GM18951 (cell line): ENCODE data around the gene EMC1.
"Not testable (repeated sequence)": the region's sequence is repeated elsewhere in the genome, so short reads cannot be mapped to it uniquely, and the experiment has no call there.

Source experiments
- POLR2A ChIP-seq: IDR thresholded peaks from 4 replicates; pipeline ENCODE4 v1.6.1; 2011; ENCODE audit warnings: mild to moderate bottlenecking; ENCODE audit not compliant: insufficient read length, insufficient read depth; ENCODE audit errors: extremely low read depth
- in situ Hi-C: fragments of 300-500 bp; cut with MboI; formaldehyde crosslinking; loops from one replicate; pipeline ENCODE4 v1.12.0; 2022; ENCODE audit warnings: low sequenced_read_pairs, mixed read lengths, inconsistent platforms; ENCODE audit not compliant: unreplicated experiment

Gene EMC1

GRCh38 chr1:19220080-19220846 is 31.1 kb downstream of the EMC1 start:
- in situ Hi-C loops = no loop called here
- no peak for TF ChIP-seq POLR2A

- no peak for TF ChIP-seq POLR2A
- in situ Hi-C loops = no loop called here
Observed at GRCh38 chr1:19219451-19219850, 31.9 kb downstream of the EMC1 start.

- in situ Hi-C loops = not testable (repeated sequence)
Observed at GRCh38 chr1:19216585-19216984, 34.7 kb downstream of the EMC1 start.

GRCh38 chr1:19213580-19213979 is 37.7 kb downstream of the EMC1 start:
- no peak for TF ChIP-seq POLR2A
- in situ Hi-C loops = no loop called here

GRCh38 chr1:19212167-19212566 is 39.2 kb downstream of the EMC1 start:
- no peak for TF ChIP-seq POLR2A
- in situ Hi-C loops = no loop called here

GRCh38 chr1:19210772-19211549 is 40.4 kb downstream of the EMC1 start:
- in situ Hi-C loops = no loop called here
- TF ChIP-seq POLR2A = no peak

- in situ Hi-C loops = no loop called here
- TF ChIP-seq POLR2A = peak; percentile 90
Observed at GRCh38 chr1:19209990-19210771, 41.1 kb downstream of the EMC1 start, which contains the start of gene UBR4. Gene UBR4 (minus strand): TSS chr1:19210266. CDS start chr1:19210248, 18 bp downstream.

- TF ChIP-seq POLR2A = no peak
- in situ Hi-C loops = no loop called here
Observed at GRCh38 chr1:19209439-19209989, 41.8 kb downstream of the EMC1 start.

- TF ChIP-seq POLR2A = no peak
- in situ Hi-C loops = no loop called here
Observed at GRCh38 chr1:19208710-19209438, 42.5 kb downstream of the EMC1 start.

- in situ Hi-C loops = no loop called here
Observed at GRCh38 chr1:19206947-19207346, 44.4 kb downstream of the EMC1 start.

GRCh38 chr1:19205845-19206244 is 45.5 kb downstream of the EMC1 start:
- no peak for TF ChIP-seq POLR2A
- in situ Hi-C loops = no loop called here

More at GRCh38 chr1:19206947-19207346, 44.4 kb downstream of the EMC1 start:
- TF ChIP-seq POLR2A = no peak

- TF ChIP-seq POLR2A = no peak
- in situ Hi-C loops = no loop called here
Observed at GRCh38 chr1:19205403-19205802, 45.9 kb downstream of the EMC1 start.
